Activated naive CD4-positive, alpha-beta T cell treated with anti-CD3 and anti-CD28 coated beads, Interleukin-2, amount 50 U/mL, for 24 hours (primary cell): ENCODE data around the gene VWA2.

Source experiments
- H3K27ac Mint-ChIP-seq: one replicate; pipeline ENCODE4 v1.8.0; 2021; ENCODE audit warnings: mild to moderate bottlenecking, mixed read lengths
- H3K27me3 Mint-ChIP-seq: one replicate; pipeline ENCODE4 v1.8.0; 2021; ENCODE audit warnings: mixed read lengths
- H3K36me3 Mint-ChIP-seq: one replicate; pipeline ENCODE4 v1.8.0; 2021; ENCODE audit warnings: mixed read lengths
- H3K4me1 Mint-ChIP-seq: one replicate; pipeline ENCODE4 v1.8.0; 2021; ENCODE audit warnings: mixed read lengths
- H3K4me3 Mint-ChIP-seq: one replicate; pipeline ENCODE4 v1.8.0; 2021; ENCODE audit warnings: mild to moderate bottlenecking, mixed read lengths
- H3K9me3 Mint-ChIP-seq: one replicate; pipeline ENCODE4 v1.8.0; 2021; ENCODE audit warnings: mixed read lengths

VWA2 gene

GRCh38 chr10:114239117-114239993, at the start of gene VWA2:
Gene VWA2 (plus strand): TSS chr10:114239254. CDS start chr10:114248714, 9,460 bp downstream.
- peak within 1 kb of the TSS; percentile 49 for H3K4me3 Mint-ChIP-seq
- peaks cover 38% of the 10 kb centered on the region for H3K27me3 Mint-ChIP-seq
- H3K4me1 Mint-ChIP-seq = no peaks in the 10 kb centered on the region
- no peaks in the 10 kb centered on the region for H3K36me3 Mint-ChIP-seq
- H3K9me3 Mint-ChIP-seq = no peaks in the 10 kb centered on the region
- H3K27ac Mint-ChIP-seq = no peak within 1 kb of the TSS

- H3K9me3 Mint-ChIP-seq = no peaks in the 10 kb centered on the region
- H3K27me3 Mint-ChIP-seq = peaks cover 5% of the 10 kb centered on the region
- H3K36me3 Mint-ChIP-seq = no peaks in the 10 kb centered on the region
- no peak overlapping the region for H3K27ac Mint-ChIP-seq
- no peaks in the 10 kb centered on the region for H3K4me1 Mint-ChIP-seq
- H3K4me3 Mint-ChIP-seq = no peak overlapping the region
Measured at GRCh38 chr10:114189700-114190099, 49.4 kb upstream of the VWA2 start.

- no peaks in the 10 kb centered on the region for H3K4me1 Mint-ChIP-seq
- H3K4me3 Mint-ChIP-seq = no peak overlapping the region
- no peak overlapping the region for H3K27ac Mint-ChIP-seq
- H3K36me3 Mint-ChIP-seq = no peaks in the 10 kb centered on the region
- H3K9me3 Mint-ChIP-seq = no peaks in the 10 kb centered on the region
- H3K27me3 Mint-ChIP-seq = peaks cover 15% of the 10 kb centered on the region
Measured at GRCh38 chr10:114195079-114195478, 44.0 kb upstream of the VWA2 start.

- Mint-ChIP-seq H3K4me1 (no peaks in the 10 kb centered on the region), H3K4me3 (no peak overlapping the region), H3K27ac (no peak overlapping the region), H3K27me3 (peaks cover 17% of the 10 kb centered on the region), H3K9me3 (no peaks in the 10 kb centered on the region), H3K36me3 (no peaks in the 10 kb centered on the region)
Measured at GRCh38 chr10:114199239-114199638, 39.8 kb upstream of the VWA2 start.

- Mint-ChIP-seq H3K9me3 (no peaks in the 10 kb centered on the region), H3K36me3 (no peaks in the 10 kb centered on the region), H3K4me3 (no peak overlapping the region), H3K27me3 (peaks cover 9% of the 10 kb centered on the region), H3K4me1 (no peaks in the 10 kb centered on the region), H3K27ac (no peak overlapping the region)
Measured at GRCh38 chr10:114202812-114203211, 36.2 kb upstream of the VWA2 start.

GRCh38 chr10:114206902-114207301, 32.2 kb upstream of the VWA2 start:
- H3K27me3 Mint-ChIP-seq = peaks cover 7% of the 10 kb centered on the region
- no peaks in the 10 kb centered on the region for H3K36me3 Mint-ChIP-seq
- no peaks in the 10 kb centered on the region for H3K4me1 Mint-ChIP-seq
- no peak overlapping the region for H3K4me3 Mint-ChIP-seq
- H3K9me3 Mint-ChIP-seq = no peaks in the 10 kb centered on the region
- no peak overlapping the region for H3K27ac Mint-ChIP-seq

- peaks cover 7% of the 10 kb centered on the region for H3K27me3 Mint-ChIP-seq
- H3K4me3 Mint-ChIP-seq = no peak overlapping the region
- no peaks in the 10 kb centered on the region for H3K9me3 Mint-ChIP-seq
- no peaks in the 10 kb centered on the region for H3K36me3 Mint-ChIP-seq
- no peak overlapping the region for H3K27ac Mint-ChIP-seq
- H3K4me1 Mint-ChIP-seq = no peaks in the 10 kb centered on the region
Measured at GRCh38 chr10:114207349-114207748, 31.7 kb upstream of the VWA2 start.

GRCh38 chr10:114208351-114208750, 30.7 kb upstream of the VWA2 start:
- Mint-ChIP-seq H3K4me3 (no peak overlapping the region), H3K36me3 (no peaks in the 10 kb centered on the region), H3K27ac (no peak overlapping the region), H3K9me3 (no peaks in the 10 kb centered on the region), H3K27me3 (peaks cover 7% of the 10 kb centered on the region), H3K4me1 (no peaks in the 10 kb centered on the region)

- Mint-ChIP-seq H3K4me1 (no peaks in the 10 kb centered on the region), H3K4me3 (no peak overlapping the region), H3K9me3 (no peaks in the 10 kb centered on the region), H3K36me3 (no peaks in the 10 kb centered on the region), H3K27ac (no peak overlapping the region), H3K27me3 (peaks cover 1% of the 10 kb centered on the region)
Measured at GRCh38 chr10:114212153-114212552, 26.9 kb upstream of the VWA2 start.

GRCh38 chr10:114215033-114215432, 24.0 kb upstream of the VWA2 start:
- Mint-ChIP-seq H3K4me3 (no peak overlapping the region), H3K27me3 (peaks cover 1% of the 10 kb centered on the region), H3K36me3 (no peaks in the 10 kb centered on the region), H3K4me1 (no peaks in the 10 kb centered on the region), H3K9me3 (no peaks in the 10 kb centered on the region), H3K27ac (no peak overlapping the region)

- no peak overlapping the region for H3K27ac Mint-ChIP-seq
- no peaks in the 10 kb centered on the region for H3K9me3 Mint-ChIP-seq
- H3K4me3 Mint-ChIP-seq = no peak overlapping the region
- H3K4me1 Mint-ChIP-seq = no peaks in the 10 kb centered on the region
- no peaks in the 10 kb centered on the region for H3K36me3 Mint-ChIP-seq
- peaks cover 6% of the 10 kb centered on the region for H3K27me3 Mint-ChIP-seq
Measured at GRCh38 chr10:114220281-114220680, 18.8 kb upstream of the VWA2 start.

- H3K4me1 Mint-ChIP-seq = no peaks in the 10 kb centered on the region
Measured at GRCh38 chr10:114221235-114221634, 17.8 kb upstream of the VWA2 start.

GRCh38 chr10:114223066-114223465, 16.0 kb upstream of the VWA2 start:
- Mint-ChIP-seq H3K36me3 (no peaks in the 10 kb centered on the region), H3K4me1 (no peaks in the 10 kb centered on the region), H3K9me3 (no peaks in the 10 kb centered on the region), H3K27ac (no peak overlapping the region), H3K4me3 (no peak overlapping the region), H3K27me3 (peaks cover 9% of the 10 kb centered on the region)

More at GRCh38 chr10:114221235-114221634, 17.8 kb upstream of the VWA2 start:
- Mint-ChIP-seq H3K27me3 (peaks cover 6% of the 10 kb centered on the region), H3K4me3 (no peak overlapping the region), H3K36me3 (no peaks in the 10 kb centered on the region), H3K27ac (no peak overlapping the region), H3K9me3 (no peaks in the 10 kb centered on the region)

- Mint-ChIP-seq H3K4me3 (no peak overlapping the region), H3K36me3 (no peaks in the 10 kb centered on the region), H3K4me1 (no peaks in the 10 kb centered on the region), H3K27me3 (peaks cover 13% of the 10 kb centered on the region), H3K9me3 (no peaks in the 10 kb centered on the region), H3K27ac (no peak overlapping the region)
Measured at GRCh38 chr10:114228156-114228555, 10.9 kb upstream of the VWA2 start.

GRCh38 chr10:114232561-114233176, 6.4 kb upstream of the VWA2 start:
- Mint-ChIP-seq H3K4me1 (no peaks in the 10 kb centered on the region), H3K4me3 (no peak overlapping the region), H3K36me3 (no peaks in the 10 kb centered on the region), H3K9me3 (no peaks in the 10 kb centered on the region), H3K27me3 (peaks cover 24% of the 10 kb centered on the region), H3K27ac (no peak overlapping the region)

- no peaks in the 10 kb centered on the region for H3K9me3 Mint-ChIP-seq
- no peaks in the 10 kb centered on the region for H3K36me3 Mint-ChIP-seq
- no peak overlapping the region for H3K27ac Mint-ChIP-seq
- H3K4me1 Mint-ChIP-seq = no peaks in the 10 kb centered on the region
- no peak overlapping the region for H3K4me3 Mint-ChIP-seq
- peaks cover 26% of the 10 kb centered on the region for H3K27me3 Mint-ChIP-seq
Measured at GRCh38 chr10:114233482-114233881, 5.6 kb upstream of the VWA2 start.
